Gastroesophageal sphincter (tissue), 4 donors: Measurements from ENCODE around the gene LEPR. TPM values are rescaled to one million over a fixed set of nuclear protein-coding genes. Genes with fewer than 3 reads are reported as not detected.

Experiments
- ATAC-seq: fragments of 150-250 bp; one replicate; pipeline ENCODE4 v1.9.1; 2016; ENCODE audit warnings: mild to moderate bottlenecking, moderate library complexity
- H3K27ac ChIP-seq, 4 donors: fragments of 200-600 bp; sonication (generic) in 3 of 4; 1 replicate in 3 of 4; 2 replicates in 1 of 4; pipeline ENCODE4 v1.5.1; 2016 to 2019
- H3K27me3 ChIP-seq: fragments of 200-600 bp; sonication (generic); one replicate; pipeline ENCODE4 v1.5.1; 2019
- H3K36me3 ChIP-seq, 2 donors: fragments of 200-600 bp; sonication (generic); one replicate each; pipeline ENCODE4 v1.5.1; 2019; ENCODE audit warnings: control low read depth in 1 of 2
- H3K4me1 ChIP-seq, 3 donors: fragments of 200-600 bp; sonication (generic); 1 replicate in 2 of 3; 2 replicates in 1 of 3; pipeline ENCODE4 v1.5.1; 2016 to 2019; ENCODE audit warnings: control low read depth in 2 of 3
- H3K4me3 ChIP-seq, 2 donors: fragments of 200-600 bp; sonication (generic); one replicate each; pipeline ENCODE4 v1.5.1; 2019; ENCODE audit warnings: mild to moderate bottlenecking in 1 of 2, moderate library complexity in 1 of 2
- H3K9me3 ChIP-seq, 3 donors: fragments of 200-600 bp; sonication (generic); one replicate each; pipeline ENCODE4 v1.5.1; 2017 to 2019; ENCODE audit warnings: control low read depth in 2 of 3
- CTCF ChIP-seq, 4 experiments: fragments of 200-600 bp in 2 of 4; fragments of 450-650 bp in 2 of 4; sonication (generic) in 1 of 4; IDR thresholded peaks; one replicate each; pipeline ENCODE4 v1.5.1; 2017 to 2019; ENCODE audit warnings: antibody characterized with exemption in 4 of 4, mild to moderate bottlenecking in 2 of 4, moderate library complexity in 2 of 4
- EP300 ChIP-seq: sonication (generic); formaldehyde crosslinking; IDR thresholded peaks from one replicate; pipeline ENCODE4 v1.6.1; 2017; ENCODE audit warnings: antibody characterized with exemption, mild to moderate bottlenecking
- POLR2A ChIP-seq, 2 donors: fragments of 450-650 bp; IDR thresholded peaks; one replicate each; pipeline ENCODE4 v1.6.1; 2017; ENCODE audit warnings: antibody characterized with exemption in 2 of 2, mild to moderate bottlenecking in 2 of 2, moderate library complexity in 1 of 2
- POLR2AphosphoS5 ChIP-seq: sonication (generic); formaldehyde crosslinking; IDR thresholded peaks from one replicate; pipeline ENCODE4 v1.6.1; 2017; ENCODE audit warnings: antibody characterized with exemption
- WGBS, 2 donors: methylation state at CpG; one replicate each; pipeline ENCODE4 v1.1.5; 2018; ENCODE audit warnings: low coverage in 1 of 2; 5-methylcytosine and 5-hydroxymethylcytosine counted together
- total RNA-seq, 4 donors: library from RNA; depleted of rRNA; stranded (reverse); fragments of >200 nt; gene quantifications; one replicate each; pipeline ENCODE4 v1.1.0, GENCODE V29; 2016

LEPR gene
- total RNA-seq, 4 donors from 2014 or later: 11.0 to 51.1 (median 15.0) TPM

- 79 to 88% methylated on average over 4 of the region's 4 CpGs for WGBS, 2 donors
These were observed 8.0 kb upstream of the LEPR start for GRCh38 chr1:65412256-65412983.

GRCh38 chr1:65412984-65413375 is 7.5 kb upstream of the LEPR start:
- H3K27me3 ChIP-seq: no peaks in the 10 kb centered on the region
- no peak overlapping the region for H3K4me3 ChIP-seq
- no peaks in the 10 kb centered on the region for H3K36me3 ChIP-seq
- TF ChIP-seq EP300: no peak
- TF ChIP-seq POLR2A (IDR thresholded peaks at IDR 0.05): no peak
- no peak for TF ChIP-seq CTCF (IDR thresholded peaks at IDR 0.05)
- TF ChIP-seq POLR2AphosphoS5: no peak
- ATAC-seq: no peak
- 84 to 94% methylated on average over 3 of the region's 3 CpGs for WGBS, 2 donors
- H3K9me3 ChIP-seq: no peaks in the 10 kb centered on the region
- no peak overlapping the region for H3K27ac ChIP-seq
- H3K4me1 ChIP-seq: no peaks in the 10 kb centered on the region

More at GRCh38 chr1:65412256-65412983, 8.0 kb upstream of the LEPR start:
- Histone ChIP-seq H3K4me1 (no peaks in the 10 kb centered on the region), H3K27ac (no peak overlapping the region), H3K9me3 (no peaks in the 10 kb centered on the region), H3K36me3 (no peaks in the 10 kb centered on the region), H3K27me3 (no peaks in the 10 kb centered on the region), H3K4me3 (no peak overlapping the region)
- ATAC-seq: no peak
- TF ChIP-seq POLR2A (IDR thresholded peaks at IDR 0.05): no peak
- TF ChIP-seq CTCF (IDR thresholded peaks at IDR 0.05): no peak
- TF ChIP-seq POLR2AphosphoS5: no peak
- TF ChIP-seq EP300: no peak

DNA sequence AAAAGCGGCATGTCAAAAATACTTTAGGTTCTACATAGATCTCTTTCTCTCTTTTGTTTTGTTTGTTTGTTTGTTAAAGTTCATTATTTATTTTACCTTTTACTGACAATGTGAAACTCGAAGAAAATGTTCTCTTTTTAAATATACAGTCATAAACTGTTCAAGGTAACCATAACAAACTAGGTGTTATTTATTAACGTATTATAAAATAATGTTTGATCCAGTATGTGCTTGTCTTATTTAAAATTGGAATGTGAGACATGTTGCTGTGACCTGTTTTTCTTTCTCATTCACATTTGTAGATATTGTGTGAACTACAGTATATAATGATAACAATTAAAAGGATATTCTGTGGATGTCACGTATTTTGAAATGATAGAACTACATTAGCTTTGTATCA is 5.9 kb upstream of the LEPR start:
- H3K36me3 ChIP-seq: no peaks in the 10 kb centered on the region
- no peak overlapping the region for H3K27ac ChIP-seq
- H3K9me3 ChIP-seq: no peaks in the 10 kb centered on the region
- TF ChIP-seq POLR2AphosphoS5: no peak
- TF ChIP-seq EP300: no peak
- no peak for TF ChIP-seq CTCF (IDR thresholded peaks at IDR 0.05)
- no peak for TF ChIP-seq POLR2A (IDR thresholded peaks at IDR 0.05)
- ATAC-seq: no peak
- no peak overlapping the region for H3K4me3 ChIP-seq
- H3K27me3 ChIP-seq: no peaks in the 10 kb centered on the region
- WGBS, 2 donors: 82 to 93% methylated on average over 4 of the region's 4 CpGs
- H3K4me1 ChIP-seq: peaks cover 0 to 6% (median 3%) of the 10 kb centered on the region in 3 donors

DNA sequence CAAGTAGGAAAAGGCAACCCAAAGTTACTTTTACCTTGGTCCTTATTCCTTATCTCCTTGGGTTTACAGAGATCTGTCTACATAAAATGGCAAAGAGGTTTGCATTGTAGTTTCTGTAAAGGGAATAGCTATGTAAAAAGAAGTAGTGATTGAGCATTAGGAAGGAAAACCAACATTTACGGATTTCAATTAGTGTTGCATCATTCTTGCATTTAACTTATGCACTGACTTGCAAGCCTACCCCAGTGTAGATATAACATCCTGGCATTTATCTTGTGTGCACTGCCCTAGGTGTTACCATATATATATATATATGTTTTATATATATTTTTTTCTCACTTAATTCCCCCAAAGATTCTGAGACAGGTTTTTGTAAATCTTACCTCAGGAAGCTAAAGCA is 3.7 kb upstream of the LEPR start:
- TF ChIP-seq EP300: no peak
- no peak for TF ChIP-seq CTCF (IDR thresholded peaks at IDR 0.05)
- no peak for TF ChIP-seq POLR2A (IDR thresholded peaks at IDR 0.05)
- no peak for TF ChIP-seq POLR2AphosphoS5
- H3K4me1 ChIP-seq: peaks cover 0 to 12% (median 3%) of the 10 kb centered on the region in 3 donors
- H3K4me3 ChIP-seq: no peak overlapping the region
- no peaks in the 10 kb centered on the region for H3K36me3 ChIP-seq
- no peak for ATAC-seq
- 88 to 89% methylated on average over 1 of the region's 1 CpG for WGBS, 2 donors
- no peak overlapping the region for H3K27ac ChIP-seq
- no peaks in the 10 kb centered on the region for H3K9me3 ChIP-seq
- H3K27me3 ChIP-seq: no peaks in the 10 kb centered on the region

- Histone ChIP-seq H3K27me3 (no peaks in the 10 kb centered on the region), H3K4me3 (no peak overlapping the region), H3K4me1 (peaks cover 0 to 22% (median 11%) of the 10 kb centered on the region in 3 donors), H3K36me3 (no peaks in the 10 kb centered on the region), H3K27ac (no peak overlapping the region), H3K9me3 (no peaks in the 10 kb centered on the region)
- 76 to 100% methylated on average over 1 to 2 of the region's 2 CpGs for WGBS, 2 donors
- no peak for TF ChIP-seq CTCF (IDR thresholded peaks at IDR 0.05)
- ATAC-seq: no peak
These were observed 2.7 kb upstream of the LEPR start for GRCh38 chr1:65417729-65418128.
